GM12891 (cell line): ENCODE results near the gene DNAJC10.

Experiments used
- DNase-seq: peaks from one replicate; pipeline ENCODE4 v3.0.0; 2011; ENCODE audit warnings: low spot score; ENCODE audit not compliant: insufficient read length
- FAIRE-seq: peaks from 2 replicates; lab custom pipeline; 2011; peaks lifted over from hg19 to GRCh38; lab: Jason Lieb, UNC
- PAX5 ChIP-seq: IDR thresholded peaks from 2 replicates; pipeline ENCODE4 v1.6.1; 2011; ENCODE audit warnings: low read length, moderate library complexity, mild to moderate bottlenecking; ENCODE audit not compliant: insufficient read depth, severe bottlenecking
- POLR2A ChIP-seq: IDR thresholded peaks from 2 replicates; pipeline ENCODE4 v1.6.1; 2011; ENCODE audit warnings: low read depth, low read length, control low read depth
- POLR2AphosphoS5 ChIP-seq: IDR thresholded peaks from 2 replicates; pipeline ENCODE4 v1.6.1; 2011; ENCODE audit warnings: low read depth, low read length, control low read depth
- POU2F2 ChIP-seq: IDR thresholded peaks from 2 replicates; pipeline ENCODE4 v1.6.1; 2011; ENCODE audit warnings: low read depth, mild to moderate bottlenecking, control low read depth, low read length, moderate library complexity
- SPI1 ChIP-seq: IDR thresholded peaks from 2 replicates; pipeline ENCODE4 v1.6.1; 2011; ENCODE audit warnings: low read depth, low read length, control low read depth
- TAF1 ChIP-seq: IDR thresholded peaks from 2 replicates; pipeline ENCODE4 v1.6.1; 2011; ENCODE audit warnings: low read depth, low read length, control low read depth

Gene DNAJC10

GRCh38 chr2:182833084-182833854 lies 117.2 kb downstream of the DNAJC10 start:
- FAIRE-seq (no peak), DNase-seq (no peak)
- TF ChIP-seq POU2F2 (no peak), POLR2A (no peak), TAF1 (no peak), POLR2AphosphoS5 (no peak), PAX5 (no peak), SPI1 (no peak)

GRCh38 chr2:182834293-182834692 lies 118.2 kb downstream of the DNAJC10 start:
- no peak for FAIRE-seq

GRCh38 chr2:182836451-182836850 lies 120.4 kb downstream of the DNAJC10 start:
- DNase-seq (no peak), FAIRE-seq (no peak)
- no peak for TF ChIP-seq POU2F2
- TF ChIP-seq POLR2AphosphoS5: no peak
- TF ChIP-seq TAF1: no peak
- TF ChIP-seq PAX5: no peak
- no peak for TF ChIP-seq POLR2A
- TF ChIP-seq SPI1: no peak

More at GRCh38 chr2:182834293-182834692, 118.2 kb downstream of the DNAJC10 start:
- DNase-seq: no peak
- no peak for TF ChIP-seq SPI1
- TF ChIP-seq POLR2AphosphoS5: no peak
- TF ChIP-seq TAF1: no peak
- TF ChIP-seq POU2F2: no peak
- TF ChIP-seq POLR2A: no peak
- TF ChIP-seq PAX5: no peak
